NB4 (cell line): ENCODE data around the gene CST4.

Experiments
- DNase-seq: peaks from one replicate; pipeline ENCODE4 v3.0.0; 2010; ENCODE audit warnings: low read depth
- H3K4me3 ChIP-seq: one replicate; pipeline ENCODE4 v1.5.1; 2011; ENCODE audit warnings: mild to moderate bottlenecking, low read depth, low read length, moderate library complexity
- CTCF ChIP-seq: IDR thresholded peaks from one replicate; pipeline ENCODE4 v1.5.1; 2012; ENCODE audit warnings: low read depth, low read length
- MAX ChIP-seq: IDR thresholded peaks from 2 replicates; pipeline ENCODE4 v1.6.1; 2011; ENCODE audit warnings: low read depth, low read length
- MYC ChIP-seq: IDR thresholded peaks from 2 replicates; pipeline ENCODE4 v1.6.1; 2011; ENCODE audit warnings: low read depth, low read length
- POLR2A ChIP-seq: IDR thresholded peaks from 2 replicates; pipeline ENCODE4 v1.6.1; 2011; ENCODE audit warnings: mild to moderate bottlenecking; ENCODE audit not compliant: insufficient read length; ENCODE audit errors: extremely low read depth

Gene CST4

GRCh38 chr20:23646106-23646873 lies 42.5 kb downstream of the CST4 start:
- DNase-seq = no peak
- TF ChIP-seq CTCF (no peak), MYC (no peak), POLR2A (no peak)
- no peak overlapping the region for H3K4me3 ChIP-seq

GRCh38 chr20:23645575-23645974 lies 43.3 kb downstream of the CST4 start:
- H3K4me3 ChIP-seq = no peak overlapping the region
- TF ChIP-seq MYC (no peak), MAX (no peak), POLR2A (no peak), CTCF (no peak)
- DNase-seq = no peak

- no peak overlapping the region for H3K4me3 ChIP-seq
- no peak for DNase-seq
- TF ChIP-seq MYC (no peak), CTCF (no peak), MAX (no peak), POLR2A (no peak)
Measured at GRCh38 chr20:23644164-23644563, 44.7 kb downstream of the CST4 start.

GRCh38 chr20:23643659-23644058 lies 45.2 kb downstream of the CST4 start:
- peak; percentile 70 for DNase-seq
- H3K4me3 ChIP-seq = no peak overlapping the region
- TF ChIP-seq POLR2A = no peak

GRCh38 chr20:23641936-23642751 lies 46.7 kb downstream of the CST4 start:
- TF ChIP-seq MYC (no peak), POLR2A (no peak), MAX (no peak), CTCF (no peak)
- DNase-seq = peak; percentile 77
- H3K4me3 ChIP-seq = no peak overlapping the region

- no peak overlapping the region for H3K4me3 ChIP-seq
- DNase-seq = no peak
- TF ChIP-seq MYC (no peak), MAX (no peak), CTCF (no peak), POLR2A (no peak)
Measured at GRCh38 chr20:23640671-23641667, 47.9 kb downstream of the CST4 start.
